ENCODE data around the gene MESP2.

DNA sequence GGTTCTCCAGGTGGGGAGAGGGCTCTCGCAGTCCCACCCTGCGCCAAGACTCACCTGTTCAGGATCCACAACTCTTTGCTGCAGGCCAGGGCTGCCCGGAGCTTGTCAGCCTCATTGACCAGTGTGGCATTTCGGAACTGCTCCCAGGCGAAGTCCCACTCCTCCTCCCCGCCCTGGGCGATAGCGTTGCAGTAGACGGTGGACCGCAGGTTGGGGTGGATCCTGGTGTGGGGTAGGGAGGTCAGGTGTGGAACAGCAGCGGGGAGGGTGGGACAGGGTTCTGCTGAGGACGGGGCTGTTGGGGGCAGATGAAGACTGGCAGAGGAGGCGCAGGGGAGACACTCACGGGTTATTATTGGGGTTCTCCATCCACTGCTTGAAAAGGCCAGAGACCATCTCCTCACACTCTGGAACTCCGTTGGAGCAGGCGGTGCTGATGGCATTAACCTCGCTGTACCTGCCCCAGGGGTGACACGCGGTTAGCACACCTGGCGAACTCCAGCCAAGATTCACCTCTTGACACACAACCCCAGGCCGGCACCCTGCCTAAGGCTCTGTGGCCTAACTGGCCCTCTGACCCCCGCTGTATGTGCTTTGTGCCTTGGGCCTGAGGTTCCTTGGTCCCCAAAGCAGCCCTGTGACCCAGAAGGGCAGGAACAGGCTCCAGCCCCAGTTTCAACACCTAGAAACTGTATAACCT, 16.1 kb downstream of the MESP2 start:
- TF ChIP-seq, protein P1, sequence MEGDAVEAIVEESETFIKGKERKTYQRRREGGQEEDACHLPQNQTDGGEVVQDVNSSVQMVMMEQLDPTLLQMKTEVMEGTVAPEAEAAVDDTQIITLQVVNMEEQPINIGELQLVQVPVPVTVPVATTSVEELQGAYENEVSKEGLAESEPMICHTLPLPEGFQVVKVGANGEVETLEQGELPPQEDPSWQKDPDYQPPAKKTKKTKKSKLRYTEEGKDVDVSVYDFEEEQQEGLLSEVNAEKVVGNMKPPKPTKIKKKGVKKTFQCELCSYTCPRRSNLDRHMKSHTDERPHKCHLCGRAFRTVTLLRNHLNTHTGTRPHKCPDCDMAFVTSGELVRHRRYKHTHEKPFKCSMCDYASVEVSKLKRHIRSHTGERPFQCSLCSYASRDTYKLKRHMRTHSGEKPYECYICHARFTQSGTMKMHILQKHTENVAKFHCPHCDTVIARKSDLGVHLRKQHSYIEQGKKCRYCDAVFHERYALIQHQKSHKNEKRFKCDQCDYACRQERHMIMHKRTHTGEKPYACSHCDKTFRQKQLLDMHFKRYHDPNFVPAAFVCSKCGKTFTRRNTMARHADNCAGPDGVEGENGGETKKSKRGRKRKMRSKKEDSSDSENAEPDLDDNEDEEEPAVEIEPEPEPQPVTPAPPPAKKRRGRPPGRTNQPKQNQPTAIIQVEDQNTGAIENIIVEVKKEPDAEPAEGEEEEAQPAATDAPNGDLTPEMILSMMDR (conservative IDR thresholded peaks at IDR 0.05; ENCODE audit: low read depth, low read length) = no peak
- TF ChIP-seq EZH2 (IDR thresholded peaks at IDR 0.05; ENCODE audit: borderline replicate concordance, low read depth, low read length, poor library complexity, severe bottlenecking) = no peak

Data from A673 (cell line).